Lower lobe of right lung (tissue), 2 donors: ENCODE results near the gene SAG. TPM values are rescaled to one million over a fixed set of nuclear protein-coding genes. Genes with fewer than 3 reads are reported as not detected.

Experiments used
- ATAC-seq, 2 donors: fragments of 200-7000 bp; cut with Tn5 transposase; one replicate each; pipeline ENCODE4 v1.9.1; 2020 to 2022; ENCODE audit warnings: mild to moderate bottlenecking in 2 of 2, moderate library complexity in 2 of 2
- DNase-seq: peaks from one replicate; pipeline ENCODE4 v3.0.0-alpha.2; 2020
- H3K27ac ChIP-seq: fragments of 200-600 bp; one replicate; pipeline ENCODE4 v1.8.0; 2022
- H3K27me3 ChIP-seq: fragments of 200-600 bp; one replicate; pipeline ENCODE4 v1.8.0; 2022; ENCODE audit warnings: low read depth
- H3K36me3 ChIP-seq: fragments of 200-600 bp; one replicate; pipeline ENCODE4 v1.8.0; 2022; ENCODE audit warnings: mild to moderate bottlenecking
- H3K4me1 ChIP-seq: fragments of 200-600 bp; one replicate; pipeline ENCODE4 v1.8.0; 2022
- H3K4me3 ChIP-seq: fragments of 200-600 bp; one replicate; pipeline ENCODE4 v1.8.0; 2022; ENCODE audit warnings: mild to moderate bottlenecking
- H3K9me3 ChIP-seq: fragments of 200-600 bp; one replicate; pipeline ENCODE4 v1.8.0; 2022
- intact Hi-C: fragments of 100-400 bp; cut with DNase I; formaldehyde crosslinking; loops from one replicate; pipeline ENCODE4 v1.11.0; 2022
- total RNA-seq: library from RNA; stranded (reverse); fragmentation: NEBNext Ultra II Directional; extraction: Animal tissue kit (Norgen Biotek cat#: 25700); gene quantifications from one replicate; pipeline ENCODE4 v1.2.1, GENCODE V29; 2021
- TF ChIP-seq, protein P1 (sequence below): fragments of 200-600 bp; IDR thresholded peaks from one replicate; pipeline ENCODE4 v1.8.0; 2022; ENCODE audit warnings: antibody characterized with exemption, mild to moderate bottlenecking
- donor health status: DM: no; HTN: yes; CAD: no; lungs with severe emphysema.

Gene SAG
- total RNA-seq, 1 donor from 2014 or later = not detected

DNA sequence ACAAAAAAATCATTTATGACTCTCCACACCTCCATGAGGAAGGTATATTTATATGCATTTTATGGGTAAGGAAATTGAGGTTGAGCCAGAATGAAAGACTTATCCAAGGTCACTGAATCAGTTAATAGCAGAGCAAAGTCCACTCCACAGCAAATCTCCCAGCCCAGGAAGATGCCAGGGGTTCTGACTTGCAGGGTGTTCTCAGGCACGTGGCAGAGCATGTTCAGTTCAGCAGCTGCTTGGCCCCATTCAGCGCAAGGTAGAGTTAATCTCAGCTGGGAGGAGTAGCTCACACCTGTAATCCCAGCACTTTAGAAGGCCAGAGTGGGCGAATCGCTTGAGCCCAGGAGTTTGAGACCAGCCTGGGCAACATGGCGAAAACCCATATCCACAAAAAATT lies 28.9 kb downstream of the SAG start:
- DNase-seq (no peak), ATAC-seq (no peak)
- Histone ChIP-seq H3K27ac (no peak overlapping the region), H3K4me1 (peaks cover 8% of the 10 kb centered on the region), H3K27me3 (no peaks in the 10 kb centered on the region), H3K4me3 (no peak overlapping the region), H3K9me3 (no peaks in the 10 kb centered on the region), H3K36me3 (no peaks in the 10 kb centered on the region)
- TF ChIP-seq, protein P1, sequence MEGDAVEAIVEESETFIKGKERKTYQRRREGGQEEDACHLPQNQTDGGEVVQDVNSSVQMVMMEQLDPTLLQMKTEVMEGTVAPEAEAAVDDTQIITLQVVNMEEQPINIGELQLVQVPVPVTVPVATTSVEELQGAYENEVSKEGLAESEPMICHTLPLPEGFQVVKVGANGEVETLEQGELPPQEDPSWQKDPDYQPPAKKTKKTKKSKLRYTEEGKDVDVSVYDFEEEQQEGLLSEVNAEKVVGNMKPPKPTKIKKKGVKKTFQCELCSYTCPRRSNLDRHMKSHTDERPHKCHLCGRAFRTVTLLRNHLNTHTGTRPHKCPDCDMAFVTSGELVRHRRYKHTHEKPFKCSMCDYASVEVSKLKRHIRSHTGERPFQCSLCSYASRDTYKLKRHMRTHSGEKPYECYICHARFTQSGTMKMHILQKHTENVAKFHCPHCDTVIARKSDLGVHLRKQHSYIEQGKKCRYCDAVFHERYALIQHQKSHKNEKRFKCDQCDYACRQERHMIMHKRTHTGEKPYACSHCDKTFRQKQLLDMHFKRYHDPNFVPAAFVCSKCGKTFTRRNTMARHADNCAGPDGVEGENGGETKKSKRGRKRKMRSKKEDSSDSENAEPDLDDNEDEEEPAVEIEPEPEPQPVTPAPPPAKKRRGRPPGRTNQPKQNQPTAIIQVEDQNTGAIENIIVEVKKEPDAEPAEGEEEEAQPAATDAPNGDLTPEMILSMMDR = no peak
- intact Hi-C loops = no loop called here

DNA sequence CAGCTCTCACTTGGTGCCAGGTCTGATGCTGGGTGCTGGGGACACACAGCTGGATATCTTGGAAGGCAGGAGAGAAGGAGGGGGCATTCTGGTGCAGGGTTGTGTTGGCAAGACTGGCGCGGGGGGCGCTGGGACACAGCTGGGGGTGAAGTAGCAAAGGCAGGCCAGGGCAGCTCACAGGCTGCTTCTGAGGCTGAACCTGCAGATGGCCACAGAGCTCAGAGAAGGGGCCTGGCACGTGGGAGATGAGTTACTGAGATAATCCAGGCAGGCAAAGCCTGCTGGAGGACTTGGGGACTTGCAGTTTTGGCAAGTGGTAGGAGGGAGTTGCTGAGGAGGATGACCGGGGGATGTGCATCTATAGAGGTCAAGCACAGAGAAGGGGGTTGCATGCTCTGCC lies 30.4 kb downstream of the SAG start:
- TF ChIP-seq, protein P1 = no peak
- Histone ChIP-seq H3K27ac (no peak overlapping the region), H3K4me1 (no peaks in the 10 kb centered on the region), H3K4me3 (no peak overlapping the region), H3K36me3 (no peaks in the 10 kb centered on the region), H3K9me3 (no peaks in the 10 kb centered on the region), H3K27me3 (no peaks in the 10 kb centered on the region)
- ATAC-seq (peak in 1 of 2 donors; percentile 11), DNase-seq (no peak)
- intact Hi-C loops = no loop called here

DNA sequence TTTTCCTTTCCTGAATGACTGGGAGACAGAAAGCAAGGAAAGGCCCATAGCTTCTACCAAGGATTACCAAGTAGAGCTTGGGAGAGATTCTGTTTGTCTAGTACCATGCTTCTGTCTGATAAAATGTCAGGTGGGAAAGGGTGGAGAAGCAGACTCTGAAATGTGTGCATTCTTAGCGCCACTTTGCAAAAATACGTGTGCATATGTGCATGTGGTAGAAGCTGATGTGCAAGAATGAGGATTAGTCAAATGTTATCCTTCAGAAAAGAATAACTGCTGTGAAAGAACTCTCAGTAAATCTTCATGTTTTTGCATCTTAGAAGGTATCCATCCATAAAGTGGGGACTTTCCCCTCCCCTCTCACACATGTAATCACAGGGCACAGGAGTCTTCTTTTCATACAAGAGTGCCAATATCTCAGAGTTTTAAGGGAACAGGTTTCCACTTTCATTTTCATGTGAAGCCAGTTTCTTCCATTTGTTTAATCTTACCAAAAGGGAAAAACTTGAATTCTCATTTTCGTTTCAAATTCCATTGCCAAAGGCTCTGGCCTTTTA lies 31.3 kb downstream of the SAG start:
- no peak for DNase-seq
- Histone ChIP-seq H3K9me3 (no peaks in the 10 kb centered on the region), H3K36me3 (no peaks in the 10 kb centered on the region), H3K27me3 (no peaks in the 10 kb centered on the region), H3K4me3 (no peak overlapping the region), H3K4me1 (no peaks in the 10 kb centered on the region), H3K27ac (no peak overlapping the region)
- TF ChIP-seq, protein P1 = no peak
- ATAC-seq = no peak
- intact Hi-C loops = no loop called here

DNA sequence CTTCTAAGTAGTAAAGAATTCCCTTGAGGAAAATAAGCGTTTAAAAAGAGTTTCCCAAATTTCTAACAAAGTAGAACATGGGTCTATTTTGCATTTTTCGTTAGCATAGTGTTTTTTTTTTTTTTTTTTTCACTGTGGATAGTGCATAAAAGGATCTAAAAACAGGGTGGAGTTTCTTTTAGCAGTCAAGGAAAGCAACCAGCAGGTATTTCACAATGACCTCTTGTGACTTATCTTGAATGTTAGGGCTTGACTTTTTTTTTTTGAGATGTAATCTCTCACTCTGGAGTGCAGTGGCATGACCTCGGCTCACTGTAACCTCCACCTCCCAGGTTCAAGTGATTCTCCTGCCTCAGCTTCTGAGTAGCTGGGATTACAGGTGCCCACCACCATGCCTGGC lies 31.8 kb downstream of the SAG start:
- Histone ChIP-seq H3K4me3 (no peak overlapping the region), H3K4me1 (no peaks in the 10 kb centered on the region), H3K27ac (no peak overlapping the region), H3K9me3 (no peaks in the 10 kb centered on the region), H3K27me3 (no peaks in the 10 kb centered on the region), H3K36me3 (no peaks in the 10 kb centered on the region)
- no peak for DNase-seq
- intact Hi-C loops = no loop called here
- TF ChIP-seq, protein P1 = no peak
- ATAC-seq = peak; percentile 68 to 78

DNA sequence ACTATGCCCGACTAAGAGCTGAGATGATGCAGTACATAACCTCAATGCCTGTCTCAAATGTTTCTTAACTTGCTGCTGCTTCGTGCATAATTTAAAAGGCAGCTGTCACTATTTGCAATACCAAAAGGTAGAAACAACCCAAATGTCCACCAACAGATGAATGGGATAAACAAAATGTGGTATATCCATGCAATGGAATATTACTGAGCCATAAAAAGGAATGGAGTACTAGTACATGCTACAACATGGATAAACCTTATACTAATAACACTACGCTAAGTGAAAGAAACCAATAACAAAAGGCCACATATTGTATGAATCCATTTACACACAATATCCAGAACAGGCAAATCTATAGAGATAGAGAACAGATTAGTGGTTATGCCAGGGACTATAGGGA lies 33.7 kb downstream of the SAG start:
- H3K36me3 ChIP-seq = no peaks in the 10 kb centered on the region
- intact Hi-C loops = no loop called here
- no peak overlapping the region for H3K4me3 ChIP-seq
- DNase-seq = no peak
- TF ChIP-seq, protein P1 = no peak
- H3K9me3 ChIP-seq = no peaks in the 10 kb centered on the region
- H3K4me1 ChIP-seq = no peaks in the 10 kb centered on the region
- H3K27me3 ChIP-seq = no peaks in the 10 kb centered on the region
- ATAC-seq = no peak
- no peak overlapping the region for H3K27ac ChIP-seq

DNA sequence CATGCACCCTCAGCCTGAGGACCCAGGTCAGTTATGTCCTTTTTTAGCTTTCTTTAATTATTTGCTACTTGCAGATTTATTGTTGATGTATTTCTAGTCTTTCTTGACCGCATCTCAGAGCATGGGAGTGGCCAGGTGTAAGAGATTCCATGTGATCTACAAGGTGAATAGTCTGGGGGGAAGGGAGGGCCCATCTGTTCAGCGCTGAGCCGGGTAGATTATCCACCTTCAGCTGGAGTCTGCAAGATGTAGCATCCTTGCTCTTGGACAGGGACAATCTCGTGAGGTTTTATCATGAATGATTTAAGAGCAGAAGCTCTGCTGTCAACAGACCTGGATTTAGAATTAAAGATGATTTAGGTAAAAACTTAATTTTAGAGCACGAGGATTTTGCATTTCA lies 34.7 kb downstream of the SAG start:
- Histone ChIP-seq H3K36me3 (no peaks in the 10 kb centered on the region), H3K9me3 (no peaks in the 10 kb centered on the region), H3K4me1 (no peaks in the 10 kb centered on the region), H3K27ac (no peak overlapping the region), H3K4me3 (no peak overlapping the region), H3K27me3 (no peaks in the 10 kb centered on the region)
- intact Hi-C loops = no loop called here
- ATAC-seq (no peak), DNase-seq (no peak)
- TF ChIP-seq, protein P1 = no peak
